ENCODE measurements around the gene TMPRSS3. TPM values are rescaled to one million over a fixed set of nuclear protein-coding genes. Genes with fewer than 3 reads are reported as not detected.

TMPRSS3 gene
- total and polyA plus RNA-seq, 7 donors: 0.16 to 1.3 (median 0.60) TPM; not detected in 4

- H3K4me3 ChIP-seq: no peak overlapping the region
- DNase-seq: no peak
- H3K27ac ChIP-seq: no peak overlapping the region
- H3K9me3 ChIP-seq: peaks cover 0 to 4% (median 0%) of the 10 kb centered on the region in 4 donors
- WGBS, 2 donors: 77 to 85% methylated on average over 4 of the region's 4 CpGs
- intact Hi-C loops (cut with DNase I): no loop called here
- no peaks in the 10 kb centered on the region for H3K36me3 ChIP-seq
- no peaks in the 10 kb centered on the region for H3K4me1 ChIP-seq
- no peaks in the 10 kb centered on the region for H3K27me3 ChIP-seq
- TF ChIP-seq EP300 (IDR thresholded peaks at IDR 0.05) (no peak), POLR2A (IDR thresholded peaks at IDR 0.05) (no peak), POLR2AphosphoS5 (IDR thresholded peaks at IDR 0.05) (no peak)
- TF ChIP-seq, protein P1, sequence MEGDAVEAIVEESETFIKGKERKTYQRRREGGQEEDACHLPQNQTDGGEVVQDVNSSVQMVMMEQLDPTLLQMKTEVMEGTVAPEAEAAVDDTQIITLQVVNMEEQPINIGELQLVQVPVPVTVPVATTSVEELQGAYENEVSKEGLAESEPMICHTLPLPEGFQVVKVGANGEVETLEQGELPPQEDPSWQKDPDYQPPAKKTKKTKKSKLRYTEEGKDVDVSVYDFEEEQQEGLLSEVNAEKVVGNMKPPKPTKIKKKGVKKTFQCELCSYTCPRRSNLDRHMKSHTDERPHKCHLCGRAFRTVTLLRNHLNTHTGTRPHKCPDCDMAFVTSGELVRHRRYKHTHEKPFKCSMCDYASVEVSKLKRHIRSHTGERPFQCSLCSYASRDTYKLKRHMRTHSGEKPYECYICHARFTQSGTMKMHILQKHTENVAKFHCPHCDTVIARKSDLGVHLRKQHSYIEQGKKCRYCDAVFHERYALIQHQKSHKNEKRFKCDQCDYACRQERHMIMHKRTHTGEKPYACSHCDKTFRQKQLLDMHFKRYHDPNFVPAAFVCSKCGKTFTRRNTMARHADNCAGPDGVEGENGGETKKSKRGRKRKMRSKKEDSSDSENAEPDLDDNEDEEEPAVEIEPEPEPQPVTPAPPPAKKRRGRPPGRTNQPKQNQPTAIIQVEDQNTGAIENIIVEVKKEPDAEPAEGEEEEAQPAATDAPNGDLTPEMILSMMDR (IDR thresholded peaks at IDR 0.05): no peak
Measured at GRCh38 chr21:42400525-42400924, 4.7 kb upstream of the TMPRSS3 start.

DNA sequence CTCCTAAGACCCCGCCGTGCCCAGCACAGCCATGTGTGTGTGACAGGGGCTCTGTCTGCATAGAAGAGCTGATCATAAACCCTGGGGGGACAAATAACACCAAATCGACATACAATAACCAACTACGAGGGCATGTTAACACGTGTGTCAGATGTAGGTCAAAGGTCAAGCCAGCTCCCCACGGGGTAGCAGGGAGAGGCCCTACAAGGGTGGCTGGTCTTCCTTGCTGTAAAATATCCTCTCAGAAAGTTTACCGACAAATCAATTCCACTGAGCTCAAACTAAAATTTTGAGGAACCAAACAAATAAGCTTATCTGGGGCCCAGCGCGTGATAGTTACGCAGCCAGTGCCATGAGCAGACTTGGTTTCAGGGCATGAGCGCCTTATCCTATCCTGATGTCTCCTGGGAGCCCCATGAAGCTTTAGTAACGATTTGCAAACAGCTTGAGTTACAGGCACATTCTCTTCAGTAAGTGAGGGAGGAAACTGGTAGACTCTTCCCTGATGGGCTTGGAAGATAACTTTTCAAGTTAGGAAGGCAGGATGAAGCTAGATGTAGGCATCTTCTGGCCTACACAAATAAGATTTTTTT lies 2.7 kb upstream of the TMPRSS3 start:
- TF ChIP-seq EP300 (IDR thresholded peaks at IDR 0.05) (no peak), POLR2A (IDR thresholded peaks at IDR 0.05) (no peak), POLR2AphosphoS5 (IDR thresholded peaks at IDR 0.05) (no peak)
- TF ChIP-seq, protein P1 (IDR thresholded peaks at IDR 0.05): no peak
- no peaks in the 10 kb centered on the region for H3K4me1 ChIP-seq
- intact Hi-C loops (cut with DNase I): no loop called here
- DNase-seq: no peak
- H3K27me3 ChIP-seq: no peaks in the 10 kb centered on the region
- H3K36me3 ChIP-seq: no peaks in the 10 kb centered on the region
- H3K4me3 ChIP-seq: no peak overlapping the region
- H3K27ac ChIP-seq: no peak overlapping the region
- peaks cover 0 to 4% (median 0%) of the 10 kb centered on the region in 4 donors for H3K9me3 ChIP-seq
- 69 to 76% methylated on average over 12 of the region's 12 CpGs for WGBS, 2 donors

- Histone ChIP-seq H3K36me3 (no peaks in the 10 kb centered on the region), H3K4me1 (no peaks in the 10 kb centered on the region), H3K27me3 (no peaks in the 10 kb centered on the region), H3K27ac (no peak overlapping the region), H3K9me3 (peaks cover 0 to 4% (median 0%) of the 10 kb centered on the region in 4 donors), H3K4me3 (no peak overlapping the region)
- peak; percentile 27 for DNase-seq
- intact Hi-C loops (cut with DNase I): no loop called here
- no peak for TF ChIP-seq EP300 (IDR thresholded peaks at IDR 0.05)
- TF ChIP-seq POLR2AphosphoS5 (IDR thresholded peaks at IDR 0.05): no peak
- no peak for TF ChIP-seq POLR2A (IDR thresholded peaks at IDR 0.05)
- TF ChIP-seq, protein P1 (IDR thresholded peaks at IDR 0.05): no peak
- WGBS, 2 donors: 82 to 93% methylated on average over 14 of the region's 14 CpGs
Measured at GRCh38 chr21:42397746-42398394, 2.0 kb upstream of the TMPRSS3 start.

- TF ChIP-seq POLR2AphosphoS5 (IDR thresholded peaks at IDR 0.05) (no peak), EP300 (IDR thresholded peaks at IDR 0.05) (no peak)
- TF ChIP-seq, protein P1 (IDR thresholded peaks at IDR 0.05): no peak
- no peak overlapping the region for H3K27ac ChIP-seq
- no peaks in the 10 kb centered on the region for H3K27me3 ChIP-seq
- H3K4me3 ChIP-seq: no peak overlapping the region
- DNase-seq: no peak
- intact Hi-C loops (cut with DNase I): no loop called here
- H3K36me3 ChIP-seq: no peaks in the 10 kb centered on the region
- H3K4me1 ChIP-seq: no peaks in the 10 kb centered on the region
- H3K9me3 ChIP-seq: peaks cover 0 to 4% (median 0%) of the 10 kb centered on the region in 4 donors
- WGBS, 2 donors: 83 to 93% methylated on average over 19 of the region's 19 CpGs
Measured at GRCh38 chr21:42396799-42397745, 1.2 kb upstream of the TMPRSS3 start.
